Peyer's patch (tissue), 4 donors: ENCODE measurements around the gene RABL3.

Source experiments
- CTCF ChIP-seq, 6 experiments: fragments of 450-650 bp in 4 of 6; fragments of 200-600 bp in 2 of 6; sonication (generic) in 1 of 6; IDR thresholded peaks; one replicate each; pipeline ENCODE4 v1.5.1; 2017 to 2019; ENCODE audit warnings: antibody characterized with exemption in 6 of 6, mild to moderate bottlenecking in 3 of 6, moderate library complexity in 1 of 6
- POLR2A ChIP-seq, 2 donors: fragments of 450-650 bp; IDR thresholded peaks; one replicate each; pipeline ENCODE4 v1.5.1; 2017; ENCODE audit warnings: antibody characterized with exemption in 2 of 2, mild to moderate bottlenecking in 2 of 2, moderate library complexity in 2 of 2

DNA sequence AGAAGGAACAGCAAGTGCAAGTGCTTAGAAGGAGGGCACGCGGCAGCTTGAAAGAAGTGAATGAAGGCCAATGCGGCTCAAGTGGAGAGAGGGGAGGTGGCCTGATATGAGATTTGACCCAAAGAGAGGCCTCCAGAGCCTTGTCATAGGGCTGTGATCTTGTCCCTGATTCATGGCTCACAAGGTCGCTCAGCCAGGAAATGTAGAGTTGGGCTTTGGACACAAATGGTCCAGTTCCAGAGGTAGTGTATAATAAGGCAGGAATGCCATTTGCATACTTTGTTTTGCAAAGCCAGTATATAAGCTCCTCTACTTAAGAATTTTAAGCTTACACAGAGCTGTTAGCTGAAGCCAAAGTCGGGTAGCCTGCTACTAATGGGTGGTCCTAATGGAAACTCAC is 94.0 kb downstream of the RABL3 start:
- no peak for TF ChIP-seq CTCF (IDR thresholded peaks at IDR 0.05)
- TF ChIP-seq POLR2A (IDR thresholded peaks at IDR 0.05): no peak
